HG03066 (cell line): ENCODE data around the gene VWA8.
A peak's percentile ranks its signal among the peaks of the same experiment; 100 is the strongest.

ENCODE experiments used
- ATAC-seq: cut with Tn5 transposase; IDR thresholded peaks from one replicate; pipeline ENCODE4 v1.9.1; 2021; ENCODE audit warnings: low read depth; ENCODE audit not compliant: unreplicated experiment

The VWA8 gene

DNA sequence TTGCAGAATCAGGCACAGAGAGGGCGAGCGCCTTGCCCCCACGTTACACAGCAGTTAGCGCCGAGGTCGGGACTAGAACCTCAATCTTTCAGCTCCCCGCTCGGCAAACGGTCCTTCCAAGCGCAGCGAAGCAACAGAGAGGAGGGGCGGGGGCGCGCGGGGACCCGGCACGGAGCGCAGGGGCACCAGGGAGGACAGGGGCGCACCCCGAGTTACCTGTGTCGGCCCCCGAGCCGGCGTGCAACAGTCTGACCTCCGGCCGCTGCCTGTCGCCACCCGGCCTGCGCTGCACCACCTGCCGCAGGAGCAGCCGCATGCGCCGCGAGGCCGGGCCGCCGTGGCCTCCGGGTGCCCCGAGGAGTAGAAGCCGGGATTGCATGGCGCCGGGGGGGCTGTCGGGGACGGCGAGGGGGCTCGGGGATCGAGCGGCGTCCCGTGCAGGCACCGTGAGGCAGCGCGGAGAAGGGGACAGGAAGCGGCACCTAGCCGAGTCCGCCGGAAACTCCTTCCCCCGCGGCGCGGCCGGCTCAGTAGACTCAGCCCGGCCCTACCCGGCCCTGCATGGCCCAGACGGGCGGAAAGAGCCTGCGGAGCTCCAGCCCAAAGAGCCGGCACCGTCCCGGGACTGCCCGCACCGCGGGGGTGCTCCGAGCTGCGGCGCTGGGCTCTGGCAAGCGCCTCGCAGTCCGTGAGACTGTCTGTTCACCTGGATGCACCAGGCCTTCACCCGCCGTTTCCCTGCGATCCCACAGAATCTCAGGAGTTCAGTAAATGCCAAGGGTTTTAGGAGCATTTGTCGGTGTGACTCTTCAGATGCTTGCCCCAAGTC lies at the start of gene VWA8:
Gene VWA8, minus strand, starts transcription at position 473 of the 829 bp plus-strand sequence. Its CDS starts 94 bp downstream, at position 379.
- peak; percentile 85 for ATAC-seq

- ATAC-seq, result no peak
Observed at GRCh38 chr13:42009057-42009456, 48.1 kb upstream of the VWA8 start.

- ATAC-seq, result no peak
Observed at GRCh38 chr13:42007844-42008243, 46.9 kb upstream of the VWA8 start.

DNA sequence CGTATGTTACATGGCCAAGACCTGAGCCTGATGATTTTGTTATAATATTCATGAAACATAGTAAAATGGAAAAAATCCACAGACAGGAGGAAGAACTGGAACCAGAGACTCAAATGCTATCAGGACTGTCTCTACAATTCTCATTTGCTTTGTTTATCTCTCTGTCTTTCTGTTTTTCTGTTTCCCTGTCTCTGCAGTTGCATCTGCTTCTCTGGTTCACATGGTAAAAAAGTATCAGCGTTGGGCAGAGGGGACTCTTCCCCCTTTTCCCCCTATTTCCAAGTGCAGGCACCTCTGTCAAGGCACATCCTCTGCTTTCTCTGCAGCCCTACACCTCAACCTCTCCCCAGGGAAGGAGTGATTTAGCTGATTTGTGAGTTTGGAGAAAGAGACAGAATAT lies 41.2 kb upstream of the VWA8 start:
- no peak for ATAC-seq

- no peak for ATAC-seq
Observed at GRCh38 chr13:42001580-42001979, 40.7 kb upstream of the VWA8 start.

DNA sequence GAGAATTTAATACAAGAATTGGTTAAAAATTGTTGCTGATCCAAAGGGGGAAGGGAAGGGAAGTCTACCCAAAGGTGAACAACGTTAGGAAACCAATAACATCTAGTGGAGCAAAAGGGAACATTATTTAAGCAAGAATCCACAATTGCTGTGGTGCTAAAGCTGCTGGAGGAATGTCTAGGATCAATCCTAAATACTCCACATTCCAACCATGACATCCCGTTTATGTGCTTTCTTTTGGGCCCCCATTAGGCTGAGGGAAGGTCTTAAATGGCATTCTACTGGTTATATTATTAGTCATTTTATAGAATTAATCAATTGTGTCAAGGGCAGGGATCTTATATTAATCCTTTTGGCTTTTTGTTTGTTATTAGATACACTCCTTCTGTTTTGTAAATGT lies 39.9 kb upstream of the VWA8 start:
- ATAC-seq, result no peak

- ATAC-seq, result no peak
Observed at GRCh38 chr13:41997396-41997795, 36.5 kb upstream of the VWA8 start.

DNA sequence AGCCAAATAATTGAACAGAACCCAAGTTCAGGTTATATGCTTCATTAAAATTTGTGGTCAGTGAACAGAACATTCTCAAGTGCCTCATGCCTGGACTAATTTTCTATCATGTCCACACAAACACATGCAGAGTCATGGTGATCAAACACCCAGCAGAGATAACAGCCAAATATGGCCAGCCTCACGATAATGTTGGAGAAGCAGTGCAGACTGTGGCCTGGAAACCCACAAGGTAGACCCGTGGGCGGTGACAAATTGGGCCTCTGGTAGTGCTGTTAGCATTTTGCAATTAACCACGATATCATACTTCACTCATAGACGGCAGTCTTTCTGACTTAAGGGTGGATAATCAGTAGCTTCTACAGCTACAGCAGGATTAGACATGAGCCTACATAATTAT lies 35.0 kb upstream of the VWA8 start:
- no peak for ATAC-seq

DNA sequence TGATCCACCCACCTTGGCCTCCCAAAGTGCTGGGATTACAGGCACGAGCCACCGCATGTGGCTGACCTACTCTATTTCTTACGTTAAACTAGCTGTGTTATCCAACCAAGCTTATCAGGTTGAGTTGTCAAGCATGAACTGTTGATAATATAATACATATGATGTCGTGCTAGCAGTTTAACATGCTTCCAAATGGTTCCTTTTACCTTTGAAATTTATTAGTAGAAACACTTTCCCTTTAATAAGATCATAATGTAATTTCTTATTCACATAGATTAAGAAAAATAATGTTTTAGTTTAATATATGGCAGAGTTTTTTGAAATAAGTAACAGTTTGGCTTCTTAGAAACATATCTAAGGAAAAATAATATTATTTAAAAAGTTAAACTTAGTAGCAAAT lies 34.4 kb upstream of the VWA8 start:
- ATAC-seq, result no peak

- no peak for ATAC-seq
Observed at GRCh38 chr13:41994696-41995095, 33.8 kb upstream of the VWA8 start.

DNA sequence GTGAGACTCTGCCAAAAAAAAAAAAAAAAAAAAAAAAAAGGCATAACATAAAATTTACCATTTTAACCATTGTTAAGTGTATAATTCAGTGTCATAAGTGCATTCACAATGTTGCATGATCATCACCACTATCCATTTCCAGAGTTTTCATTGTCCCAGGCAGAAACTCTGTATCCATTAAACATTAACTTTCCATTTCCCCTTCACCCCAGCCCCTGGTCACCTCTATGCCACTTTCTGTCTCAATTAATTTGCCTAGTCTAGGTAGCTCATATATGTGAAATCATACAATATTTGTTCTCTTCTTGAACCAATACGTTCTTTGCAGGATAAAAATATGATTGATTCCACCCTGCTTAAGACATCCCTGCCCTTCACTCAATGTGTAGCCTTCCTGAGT lies 31.0 kb upstream of the VWA8 start:
- no peak for ATAC-seq

DNA sequence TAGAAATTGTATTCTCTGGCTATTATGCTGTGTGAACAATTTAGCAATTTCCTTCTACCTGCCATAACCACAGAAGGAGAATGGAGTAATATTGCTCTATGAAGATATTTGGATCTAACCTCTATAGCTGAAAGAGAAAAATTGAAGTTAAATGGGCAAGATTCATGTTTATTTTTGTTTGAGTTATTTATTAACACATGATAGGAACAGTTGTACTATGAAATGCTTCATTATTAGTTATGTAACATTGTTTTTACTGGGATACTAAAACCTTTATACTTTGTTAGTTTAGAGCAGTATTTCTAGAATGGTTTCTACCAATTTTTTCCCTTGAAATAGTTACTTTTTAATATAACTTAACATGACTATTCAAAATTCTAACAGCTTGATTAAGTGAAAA lies 27.3 kb upstream of the VWA8 start:
- ATAC-seq, result no peak

GRCh38 chr13:41985788-41986508 lies 25.0 kb upstream of the VWA8 start:
- no peak for ATAC-seq

DNA sequence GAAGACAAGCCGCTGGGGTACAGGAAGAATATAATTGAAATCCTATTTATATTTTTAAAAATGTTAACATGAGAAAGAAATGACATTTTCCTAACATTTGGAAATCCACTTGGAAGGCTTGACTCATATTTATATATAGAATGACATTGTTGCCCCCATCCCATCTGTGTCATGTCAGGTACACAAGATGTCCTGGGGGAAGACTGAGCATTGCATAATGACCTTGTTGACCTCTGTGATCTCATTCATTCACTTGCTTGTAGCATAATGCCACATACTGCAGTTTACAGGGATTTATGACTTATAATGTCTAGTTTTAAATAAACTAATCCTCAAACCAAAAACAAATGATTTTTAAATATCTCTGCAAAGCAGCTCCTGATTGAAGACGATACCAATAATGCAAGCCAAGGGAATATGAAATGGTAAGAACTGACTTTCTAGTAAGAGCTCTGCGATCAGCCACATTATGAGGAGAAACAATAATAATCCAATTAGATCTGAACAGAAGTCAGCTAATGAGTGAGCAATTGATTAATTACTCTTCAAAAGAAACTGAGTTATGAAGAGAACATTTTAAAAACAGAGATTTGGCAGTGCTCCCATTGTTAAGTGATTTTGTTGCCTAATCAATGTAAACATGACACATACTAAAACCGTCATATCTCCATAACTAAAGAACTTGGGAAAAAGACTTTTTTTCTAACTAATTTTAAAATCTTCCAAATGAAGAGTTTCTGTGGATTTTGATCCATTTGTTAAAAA lies 21.2 kb upstream of the VWA8 start:
- ATAC-seq, result no peak

GRCh38 chr13:41978007-41978406 lies 17.1 kb upstream of the VWA8 start:
- ATAC-seq, result no peak

DNA sequence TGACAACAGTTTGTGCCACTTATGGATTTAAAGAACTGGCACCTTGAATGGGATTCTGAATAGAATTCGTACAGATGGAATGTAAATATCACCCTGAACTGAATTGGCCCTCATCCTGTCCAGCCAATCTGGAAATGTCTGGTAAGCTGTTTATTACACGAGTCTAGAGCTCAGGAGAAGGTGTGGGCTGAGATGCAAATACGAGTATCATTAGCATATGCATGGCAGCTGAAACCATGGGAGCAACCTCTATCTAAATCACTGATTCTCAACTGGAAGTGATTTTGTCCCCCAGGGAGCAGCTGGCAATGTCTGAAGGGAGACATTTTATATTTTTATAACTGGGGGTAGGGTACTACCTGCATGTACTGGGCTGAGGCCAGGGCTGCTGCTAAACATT lies 15.6 kb upstream of the VWA8 start:
- no peak for ATAC-seq

DNA sequence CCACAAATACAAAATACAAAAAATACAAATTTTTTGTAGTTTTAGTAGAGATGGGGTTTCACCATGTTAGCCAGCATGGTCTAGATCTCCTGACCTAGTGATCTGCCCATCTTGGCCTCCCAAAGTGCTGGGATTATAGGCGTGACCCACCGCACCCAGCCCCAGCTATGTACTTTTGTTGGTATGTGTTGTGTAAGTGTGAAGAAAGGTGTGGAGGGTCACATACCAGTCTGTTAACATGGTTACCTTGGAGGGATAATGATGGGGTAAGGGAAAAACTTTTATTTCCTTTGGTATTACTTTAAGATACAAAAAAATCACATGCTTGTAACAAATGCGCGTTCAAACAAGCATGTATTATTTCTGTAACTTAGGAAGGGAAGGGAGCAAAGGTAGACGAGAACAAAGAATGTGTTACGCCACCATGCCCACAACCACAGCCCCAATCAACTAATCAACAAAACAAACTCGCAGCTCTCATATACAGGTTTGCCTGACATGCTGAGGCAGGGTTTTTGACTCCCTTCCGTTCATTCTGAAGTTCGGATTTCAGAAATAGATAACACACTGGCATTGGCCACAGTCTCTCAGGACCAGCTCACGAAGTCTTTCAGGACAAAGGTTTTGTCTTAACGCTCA lies 13.5 kb upstream of the VWA8 start:
- no peak for ATAC-seq

DNA sequence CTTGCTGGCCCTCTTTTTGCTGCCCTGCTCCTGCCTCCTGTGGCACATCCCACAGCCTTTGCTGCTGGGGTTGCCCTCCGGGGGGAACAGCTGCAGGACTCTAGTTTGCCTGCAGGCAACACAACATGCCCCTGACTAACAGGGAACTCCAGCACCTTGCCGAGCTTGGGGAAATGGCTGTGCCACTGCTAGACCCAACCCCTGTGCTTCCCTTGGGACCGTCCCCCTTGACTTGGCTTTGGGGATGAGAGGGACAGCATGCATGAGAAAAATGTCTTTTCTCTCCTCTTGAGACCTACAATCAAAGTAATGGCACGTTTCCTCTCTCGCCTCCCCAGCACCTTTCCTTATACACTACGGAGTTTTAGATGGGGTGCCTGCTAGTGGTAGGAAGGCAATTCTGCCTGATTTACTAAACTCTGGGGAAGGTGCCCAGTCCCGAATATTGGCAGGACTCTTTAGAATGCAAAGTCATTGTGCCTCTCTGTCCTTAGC lies 12.4 kb upstream of the VWA8 start:
- no peak for ATAC-seq

- no peak for ATAC-seq
Observed at GRCh38 chr13:41971848-41972247, 10.9 kb upstream of the VWA8 start.

DNA sequence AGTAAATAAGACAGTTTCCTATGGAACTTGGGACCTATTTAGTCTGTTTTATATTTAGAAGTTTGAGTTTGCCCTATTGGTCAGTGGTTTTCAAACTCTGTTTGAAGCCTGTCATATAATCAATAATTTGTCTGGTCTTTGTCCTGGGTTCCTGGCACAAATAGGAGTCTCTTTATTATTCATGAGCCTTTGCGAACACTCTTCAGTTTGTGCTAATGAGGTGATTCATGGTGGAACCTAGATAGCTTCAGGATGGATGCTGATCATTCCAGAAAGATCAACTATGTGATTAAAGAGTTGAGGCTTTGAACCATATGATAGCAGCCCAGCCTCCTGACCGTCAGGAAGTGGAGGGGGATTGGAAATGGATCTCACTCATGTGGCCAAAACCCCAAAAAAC lies 10.0 kb upstream of the VWA8 start:
- no peak for ATAC-seq

DNA sequence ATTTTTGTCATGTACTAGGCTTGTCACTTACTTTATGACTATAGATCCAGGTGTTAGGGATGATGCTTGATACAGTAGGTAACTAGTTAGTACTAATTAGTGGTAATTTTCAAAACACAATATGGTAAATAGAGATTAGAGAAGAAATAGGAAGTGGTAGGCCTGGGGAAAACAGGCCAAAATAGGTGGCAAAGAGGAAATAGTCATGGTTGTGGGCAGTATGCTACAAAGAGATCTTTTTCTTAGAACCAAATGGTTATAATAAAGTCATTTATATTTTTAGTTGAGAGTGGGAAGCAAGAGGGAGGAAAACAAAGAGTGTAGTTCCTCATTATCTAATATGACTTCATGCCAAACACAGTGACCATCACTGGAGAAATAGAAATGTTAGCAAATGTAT lies 9.1 kb upstream of the VWA8 start:
- ATAC-seq, result no peak
